Fibroblast of lung (primary cell): Measurements from ENCODE around the gene PDLIM5. TPM values are rescaled to one million over a fixed set of nuclear protein-coding genes. Genes with fewer than 3 reads are reported as not detected.
A peak's percentile ranks its signal among the peaks of the same experiment; 100 is the strongest.

Source experiments
- DNase-seq, 2 donors: peaks; one replicate each; pipeline versions ENCODE4 v3.0.0 to v3.0.0-alpha.2; 2010; ENCODE audit warnings: low read depth in 2 of 2
- H2AFZ ChIP-seq: 2 replicates; pipeline ENCODE4 v1.5.1; 2012; ENCODE audit warnings: low read length, control low read depth, inconsistent platforms
- H3K27ac ChIP-seq: 2 replicates; pipeline ENCODE4 v1.5.1; 2011; ENCODE audit warnings: low read length, control low read depth; ENCODE audit not compliant: insufficient read depth
- H3K27me3 ChIP-seq: 2 replicates; pipeline ENCODE4 v1.5.1; 2011; ENCODE audit warnings: mild to moderate bottlenecking, low read length; ENCODE audit not compliant: control insufficient read depth, insufficient read depth
- H3K36me3 ChIP-seq: 2 replicates; pipeline ENCODE4 v1.5.1; 2011; ENCODE audit warnings: low read length; ENCODE audit not compliant: control insufficient read depth, insufficient read depth
- H3K4me1 ChIP-seq: 2 replicates; pipeline ENCODE4 v1.5.1; 2011; ENCODE audit warnings: low read length; ENCODE audit not compliant: control insufficient read depth, insufficient read depth; ENCODE audit errors: extremely low read depth
- H3K4me2 ChIP-seq: 2 replicates; pipeline ENCODE4 v1.5.1; 2011; ENCODE audit warnings: low read length, control low read depth; ENCODE audit not compliant: insufficient read depth; ENCODE audit errors: extremely low read depth
- H3K4me3 ChIP-seq, 4 experiments: fragments of 200-600 bp in 1 of 4; sonication (generic) in 1 of 4; replicated peaks in 1 of 4; 2 replicates each; pipeline ENCODE4 v1.5.1; 2011 to 2016; ENCODE audit warnings: low read length in 4 of 4, low read depth in 3 of 4, mild to moderate bottlenecking in 3 of 4, control low read depth in 2 of 4, inconsistent platforms in 1 of 4, mixed read lengths in 1 of 4; ENCODE audit not compliant: insufficient read depth in 1 of 4; ENCODE audit errors: control extremely low read depth in 1 of 4
- H3K79me2 ChIP-seq: 2 replicates; pipeline ENCODE4 v1.5.1; 2012; ENCODE audit warnings: mild to moderate bottlenecking, low read length, inconsistent platforms; ENCODE audit not compliant: control insufficient read depth, insufficient read depth
- H3K9ac ChIP-seq: 2 replicates; pipeline ENCODE4 v1.5.1; 2011; ENCODE audit warnings: mild to moderate bottlenecking, low read length, control low read depth; ENCODE audit not compliant: insufficient read depth
- H3K9me3 ChIP-seq: 2 replicates; pipeline ENCODE4 v1.5.1; 2012; ENCODE audit warnings: low read depth, low read length; ENCODE audit not compliant: control insufficient read depth, insufficient read depth
- H4K20me1 ChIP-seq: 2 replicates; pipeline ENCODE4 v1.5.1; 2011; ENCODE audit warnings: low read length; ENCODE audit not compliant: control insufficient read depth, insufficient read depth; ENCODE audit errors: extremely low read depth
- EZH2 ChIP-seq: IDR thresholded peaks from 2 replicates; pipeline ENCODE4 v1.5.1; 2012; ENCODE audit warnings: low read length, control low read depth, mild to moderate bottlenecking; ENCODE audit errors: missing control alignments
- polyA plus RNA-seq, 2 donors: library from polyadenylated mRNA; depleted of rRNA in 1 of 2; stranded (reverse) in 1 of 2; unstranded in 1 of 2; fragments of >200 nt; gene quantifications; 2 replicates each; pipeline ENCODE4 v1.2.1, GENCODE V29; 2011 to 2012; ENCODE audit warnings: missing spikeins in 1 of 2
- total RNA-seq: library from RNA; depleted of rRNA; stranded (reverse); fragments of >200 nt; gene quantifications from 2 replicates; pipeline ENCODE4 v1.2.1, GENCODE V29; 2014
- TF ChIP-seq, protein P1 (sequence below), 2 donors: IDR thresholded peaks in 1 of 2; conservative IDR thresholded peaks in 1 of 2; 1 replicate in 1 of 2; 2 replicates in 1 of 2; pipeline ENCODE4 v1.5.1; 2011 to 2012; ENCODE audit warnings: low read length in 2 of 2, control low read depth in 1 of 2, inconsistent platforms in 1 of 2, low read depth in 1 of 2, mild to moderate bottlenecking in 1 of 2

Gene PDLIM5
- total and polyA plus RNA-seq, 2 donors (not counting 1 experiment from before 2014, with no cell fraction given): 28.4 to 113 TPM

DNA sequence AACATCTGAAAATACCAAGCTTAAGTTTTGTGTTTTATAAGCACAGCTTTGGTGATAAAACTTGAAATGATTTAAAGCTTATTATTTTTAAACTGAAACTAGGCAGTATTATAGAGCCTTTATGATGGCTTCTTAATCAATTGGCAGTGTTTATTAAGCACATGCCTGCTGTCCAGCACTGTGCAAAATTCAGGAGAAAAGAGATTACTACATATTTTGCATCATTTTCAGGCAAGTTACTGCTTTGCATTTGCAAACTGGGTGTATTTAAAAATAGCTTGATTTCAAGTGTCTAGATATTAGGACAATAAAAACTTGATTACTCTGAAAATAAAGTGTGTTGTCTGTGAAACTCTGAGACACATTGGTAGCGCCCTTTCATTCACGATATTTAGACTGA is 126.5 kb downstream of the PDLIM5 start:
- Histone ChIP-seq H3K4me1 (peaks cover 2% of the 10 kb centered on the region), H3K79me2 (no peaks in the 10 kb centered on the region), H3K4me3 (no peak overlapping the region), H3K36me3 (no peaks in the 10 kb centered on the region), H4K20me1 (no peaks in the 10 kb centered on the region), H3K27ac (no peak overlapping the region), H3K4me2 (no peak overlapping the region), H3K9me3 (no peaks in the 10 kb centered on the region), H3K27me3 (no peaks in the 10 kb centered on the region), H2AFZ (no peak overlapping the region), H3K9ac (no peak overlapping the region)
- DNase-seq: peak in 1 of 2 donors; percentile 24
- TF ChIP-seq EZH2: no peak
- TF ChIP-seq, protein P1, sequence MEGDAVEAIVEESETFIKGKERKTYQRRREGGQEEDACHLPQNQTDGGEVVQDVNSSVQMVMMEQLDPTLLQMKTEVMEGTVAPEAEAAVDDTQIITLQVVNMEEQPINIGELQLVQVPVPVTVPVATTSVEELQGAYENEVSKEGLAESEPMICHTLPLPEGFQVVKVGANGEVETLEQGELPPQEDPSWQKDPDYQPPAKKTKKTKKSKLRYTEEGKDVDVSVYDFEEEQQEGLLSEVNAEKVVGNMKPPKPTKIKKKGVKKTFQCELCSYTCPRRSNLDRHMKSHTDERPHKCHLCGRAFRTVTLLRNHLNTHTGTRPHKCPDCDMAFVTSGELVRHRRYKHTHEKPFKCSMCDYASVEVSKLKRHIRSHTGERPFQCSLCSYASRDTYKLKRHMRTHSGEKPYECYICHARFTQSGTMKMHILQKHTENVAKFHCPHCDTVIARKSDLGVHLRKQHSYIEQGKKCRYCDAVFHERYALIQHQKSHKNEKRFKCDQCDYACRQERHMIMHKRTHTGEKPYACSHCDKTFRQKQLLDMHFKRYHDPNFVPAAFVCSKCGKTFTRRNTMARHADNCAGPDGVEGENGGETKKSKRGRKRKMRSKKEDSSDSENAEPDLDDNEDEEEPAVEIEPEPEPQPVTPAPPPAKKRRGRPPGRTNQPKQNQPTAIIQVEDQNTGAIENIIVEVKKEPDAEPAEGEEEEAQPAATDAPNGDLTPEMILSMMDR (conservative IDR thresholded peaks at IDR 0.05 in 1 of 2, IDR thresholded peaks at IDR 0.05 in 1 of 2; ENCODE audit: low read depth in 1 of 2, low read length in 2 of 2): no peak

DNA sequence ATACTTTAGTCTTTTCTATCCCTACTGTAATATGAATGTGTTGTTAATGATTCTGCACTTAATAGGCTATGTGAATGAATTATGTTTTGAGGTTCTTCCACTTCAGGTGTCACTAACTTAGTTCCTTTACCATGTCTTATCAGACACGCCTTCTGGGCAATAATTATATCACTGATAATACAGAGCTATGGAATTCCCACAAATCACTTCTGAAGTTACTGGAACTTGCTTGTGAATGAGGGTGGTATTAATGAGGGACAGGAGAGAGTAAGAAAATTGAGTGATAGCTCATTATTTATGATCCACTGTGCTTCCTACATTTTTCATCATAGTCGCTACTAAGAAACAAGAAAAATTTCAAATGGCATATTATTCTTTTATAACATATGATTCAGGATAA is 130.0 kb downstream of the PDLIM5 start:
- no peaks in the 10 kb centered on the region for H3K4me1 ChIP-seq
- H3K36me3 ChIP-seq: no peaks in the 10 kb centered on the region
- H4K20me1 ChIP-seq: no peaks in the 10 kb centered on the region
- H3K4me3 ChIP-seq: no peak overlapping the region
- H2AFZ ChIP-seq: no peak overlapping the region
- no peaks in the 10 kb centered on the region for H3K9me3 ChIP-seq
- no peak overlapping the region for H3K4me2 ChIP-seq
- TF ChIP-seq, protein P1 (conservative IDR thresholded peaks at IDR 0.05 in 1 of 2, IDR thresholded peaks at IDR 0.05 in 1 of 2; ENCODE audit: low read depth in 1 of 2, low read length in 2 of 2): no peak
- no peak for TF ChIP-seq EZH2
- no peak for DNase-seq
- H3K9ac ChIP-seq: no peak overlapping the region
- no peak overlapping the region for H3K27ac ChIP-seq
- H3K79me2 ChIP-seq: no peaks in the 10 kb centered on the region
- H3K27me3 ChIP-seq: no peaks in the 10 kb centered on the region

DNA sequence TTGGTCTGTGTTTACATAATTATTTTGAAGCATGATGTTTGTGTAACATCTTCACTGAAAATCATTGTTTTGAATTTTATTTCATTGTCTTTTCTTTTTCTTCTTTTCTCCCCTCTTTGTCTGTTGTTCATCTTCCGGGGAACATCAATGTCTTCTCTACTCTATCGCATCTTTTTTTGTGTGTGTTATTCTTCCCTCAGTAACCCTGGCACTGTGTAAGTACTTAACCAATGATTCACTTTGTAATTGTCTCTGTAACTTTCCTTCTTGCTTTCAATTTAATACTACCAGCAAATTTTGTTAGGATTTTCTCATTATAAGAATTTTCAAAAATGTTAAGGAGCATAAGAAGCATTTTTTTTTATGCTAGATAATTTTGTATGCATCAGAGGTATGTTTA is 130.8 kb downstream of the PDLIM5 start:
- H3K27ac ChIP-seq: no peak overlapping the region
- H3K27me3 ChIP-seq: no peaks in the 10 kb centered on the region
- TF ChIP-seq EZH2: no peak
- TF ChIP-seq, protein P1 (conservative IDR thresholded peaks at IDR 0.05 in 1 of 2, IDR thresholded peaks at IDR 0.05 in 1 of 2; ENCODE audit: low read depth in 1 of 2, low read length in 2 of 2): no peak
- H3K9ac ChIP-seq: no peak overlapping the region
- no peaks in the 10 kb centered on the region for H4K20me1 ChIP-seq
- no peak overlapping the region for H3K4me2 ChIP-seq
- no peaks in the 10 kb centered on the region for H3K9me3 ChIP-seq
- no peak overlapping the region for H3K4me3 ChIP-seq
- H3K36me3 ChIP-seq: no peaks in the 10 kb centered on the region
- H3K4me1 ChIP-seq: no peaks in the 10 kb centered on the region
- H3K79me2 ChIP-seq: no peaks in the 10 kb centered on the region
- no peak overlapping the region for H2AFZ ChIP-seq
- DNase-seq: peak in 1 of 2 donors; percentile 59
